ENCODE results near the gene PLLP. TPM values are rescaled to one million over a fixed set of nuclear protein-coding genes. Genes with fewer than 3 reads are reported as not detected.

PLLP gene
- polyA plus RNA-seq, 3 donors = 0.52 to 1.2 (median 0.97) TPM

- H4K20me1 ChIP-seq (ENCODE audit: insufficient read depth, low read length) = no peaks in the 10 kb centered on the region
- no peak for TF ChIP-seq CTCF (IDR thresholded peaks at IDR 0.05)
- DNase-seq = peak; percentile 38 to 68 (median 65)
- H3K4me3 ChIP-seq (replicated peaks in 1 of 3; ENCODE audit: low read depth in 2 of 3, low read length in 3 of 3) = no peak overlapping the region
- H3K36me3 ChIP-seq (replicated peaks in 1 of 2; ENCODE audit: control insufficient read depth in 1 of 2, insufficient read depth in 2 of 2, low read length in 2 of 2) = peaks cover 20 to 39% of the 10 kb centered on the region in 2 donors
- H3K27me3 ChIP-seq (ENCODE audit: control insufficient read depth in 2 of 2, insufficient read depth in 2 of 2, low read length in 2 of 2) = no peaks in the 10 kb centered on the region
- H3K27ac Mint-ChIP-seq = peak overlapping the region; percentile 77 to 93 (median 89)
- no peaks in the 10 kb centered on the region for H3K9me3 Mint-ChIP-seq
- H3K4me1 Mint-ChIP-seq = peaks cover 27% of the 10 kb centered on the region
- H3K79me2 ChIP-seq (ENCODE audit: insufficient read depth, low read length) = peaks cover 5% of the 10 kb centered on the region
- peak overlapping the region; percentile 1 to 64 for H3K27ac ChIP-seq (ENCODE audit: low read depth in 1 of 2, low read length in 2 of 2)
- no peaks in the 10 kb centered on the region for H3K9me3 ChIP-seq (replicated peaks in 1 of 2; ENCODE audit: control insufficient read depth in 1 of 2, insufficient read depth in 1 of 2, low read length in 2 of 2)
- H3K9ac ChIP-seq (ENCODE audit: insufficient read depth, low read length, poor library complexity, severe bottlenecking) = no peak overlapping the region
- peaks cover 22 to 34% of the 10 kb centered on the region in 2 donors for H3K4me1 ChIP-seq (ENCODE audit: control insufficient read depth in 1 of 2, insufficient read depth in 2 of 2, low read length in 2 of 2)
- intact Hi-C loops (cut with micrococcal nuclease) = loop anchor here in 1 of 2 donors (10.0 kb wide), 1 partner anchor 56 kb away; the partner anchor contains the start of genes PSME3IP1 and RSPRY1
- peak overlapping the region; percentile 17 for H3K4me2 ChIP-seq (replicated peaks; ENCODE audit: extremely low read depth, low read length, poor library complexity, severe bottlenecking)
- H3K27me3 Mint-ChIP-seq (ENCODE audit: low read depth in 3 of 3) = no peaks in the 10 kb centered on the region
- 5% methylated on average over 2 of the region's 2 CpGs for WGBS (ENCODE audit: insufficient coverage)
- H3K4me3 Mint-ChIP-seq = peak overlapping the region in 1 of 2 donors; percentile 44
- no peak overlapping the region for H2AFZ ChIP-seq (ENCODE audit: insufficient read depth, low read depth, low read length, poor library complexity, severe bottlenecking)
- peaks cover 28 to 30% of the 10 kb centered on the region in 2 donors for H3K36me3 Mint-ChIP-seq
Measured at GRCh38 chr16:57240851-57241250, 43.6 kb downstream of the PLLP start.

- H3K9ac ChIP-seq (ENCODE audit: insufficient read depth, low read length, poor library complexity, severe bottlenecking) = no peak overlapping the region
- intact Hi-C loops (cut with micrococcal nuclease) = no loop called here
Measured at GRCh38 chr16:57239107-57239506, 45.4 kb downstream of the PLLP start.

More at GRCh38 chr16:57239107-57239506, 45.4 kb downstream of the PLLP start:
- Histone ChIP-seq H3K4me2 (replicated peaks; ENCODE audit: extremely low read depth, low read length, poor library complexity, severe bottlenecking) (no peak overlapping the region), H3K79me2 (ENCODE audit: insufficient read depth, low read length) (no peaks in the 10 kb centered on the region), H3K27ac (ENCODE audit: low read depth in 1 of 2, low read length in 2 of 2) (no peak overlapping the region), H4K20me1 (ENCODE audit: insufficient read depth, low read length) (no peaks in the 10 kb centered on the region), H3K27me3 (ENCODE audit: control insufficient read depth in 2 of 2, insufficient read depth in 2 of 2, low read length in 2 of 2) (no peaks in the 10 kb centered on the region), H3K4me1 (ENCODE audit: control insufficient read depth in 1 of 2, insufficient read depth in 2 of 2, low read length in 2 of 2) (peaks cover 18 to 29% of the 10 kb centered on the region in 2 donors), H2AFZ (ENCODE audit: insufficient read depth, low read depth, low read length, poor library complexity, severe bottlenecking) (no peak overlapping the region), H3K9me3 (replicated peaks in 1 of 2; ENCODE audit: control insufficient read depth in 1 of 2, insufficient read depth in 1 of 2, low read length in 2 of 2) (no peaks in the 10 kb centered on the region), H3K4me3 (replicated peaks in 1 of 3; ENCODE audit: low read depth in 2 of 3, low read length in 3 of 3) (no peak overlapping the region), H3K36me3 (replicated peaks in 1 of 2; ENCODE audit: control insufficient read depth in 1 of 2, insufficient read depth in 2 of 2, low read length in 2 of 2) (peaks cover 34 to 56% of the 10 kb centered on the region in 2 donors)
- TF ChIP-seq CTCF (IDR thresholded peaks at IDR 0.05) = no peak
- peaks cover 21% of the 10 kb centered on the region for H3K4me1 Mint-ChIP-seq
- no peaks in the 10 kb centered on the region for H3K27me3 Mint-ChIP-seq (ENCODE audit: low read depth in 3 of 3)
- no CpG with 5 or more reads among the region's 2 CpGs for WGBS (ENCODE audit: insufficient coverage)
- peak in 1 of 3 donors; percentile 42 for DNase-seq
- no peak overlapping the region for H3K4me3 Mint-ChIP-seq
- H3K27ac Mint-ChIP-seq = no peak overlapping the region
- H3K9me3 Mint-ChIP-seq = no peaks in the 10 kb centered on the region
- peaks cover 39 to 43% of the 10 kb centered on the region in 2 donors for H3K36me3 Mint-ChIP-seq

Data from CD14-positive monocyte (primary cell).